Fibroblast of skin of back (primary cell): ENCODE measurements around the gene C3orf70.

ENCODE experiments used
- DNase-seq: peaks from one replicate; pipeline ENCODE4 v3.0.0-alpha.2; 2013

C3orf70 gene

DNA sequence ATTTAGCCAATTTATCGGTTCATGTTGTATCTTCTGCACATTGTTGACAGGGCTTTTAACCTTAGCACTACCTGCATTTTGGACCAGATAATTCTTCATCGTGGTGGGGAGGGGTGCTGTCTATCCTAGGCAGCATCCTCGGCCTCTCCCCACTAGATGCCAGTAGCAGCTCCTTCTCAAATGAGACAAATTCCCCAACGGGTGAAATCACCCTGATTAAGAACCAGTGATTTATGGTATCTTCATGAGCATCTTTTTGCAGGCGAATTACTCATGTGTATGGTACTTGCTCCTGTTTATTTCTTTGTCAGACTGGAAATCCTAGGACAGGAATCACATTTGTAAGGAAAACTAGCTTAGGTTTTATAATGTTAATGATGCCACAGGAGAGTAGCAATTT lies 68.0 kb downstream of the C3orf70 start:
- DNase-seq: peak; percentile 63

DNA sequence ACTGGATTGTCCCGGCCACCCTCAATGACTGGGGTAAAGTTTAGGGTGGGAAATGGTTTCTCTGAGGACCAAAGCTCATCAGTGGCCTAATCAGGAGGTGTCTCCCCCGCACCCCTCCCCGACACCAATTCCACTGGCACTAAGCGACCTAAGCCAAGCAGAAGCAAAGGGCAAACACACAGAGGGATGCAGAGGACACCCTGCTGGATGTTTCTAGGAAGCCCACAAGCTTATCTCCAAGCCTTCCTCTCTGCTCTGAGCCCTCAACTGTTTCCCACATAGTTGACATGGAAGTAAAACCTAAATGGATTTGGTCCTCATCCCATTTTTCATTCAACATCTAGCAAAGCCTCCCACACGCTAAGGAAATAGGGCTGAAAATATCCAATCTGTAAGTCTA lies 68.5 kb downstream of the C3orf70 start:
- DNase-seq: no peak

DNA sequence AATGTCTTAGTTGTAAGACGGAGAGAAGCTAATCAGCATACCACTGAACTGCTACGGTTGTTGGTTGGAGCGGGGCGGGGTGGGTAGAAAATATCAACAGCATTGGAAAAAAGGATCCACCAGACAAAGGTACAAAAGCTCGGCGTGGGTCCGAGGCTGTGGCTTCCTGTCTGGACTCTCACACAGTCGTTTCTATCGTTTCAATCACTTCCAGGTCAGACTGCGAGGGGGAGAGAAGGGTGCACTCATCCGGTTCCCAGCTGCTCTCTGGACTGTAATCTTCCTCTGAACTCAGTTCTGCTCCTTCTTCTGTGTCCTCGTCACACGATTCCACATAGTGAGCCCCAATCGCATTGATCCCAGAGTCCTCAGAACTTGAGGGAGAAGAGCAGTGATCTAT lies 70.0 kb downstream of the C3orf70 start:
- DNase-seq: no peak

DNA sequence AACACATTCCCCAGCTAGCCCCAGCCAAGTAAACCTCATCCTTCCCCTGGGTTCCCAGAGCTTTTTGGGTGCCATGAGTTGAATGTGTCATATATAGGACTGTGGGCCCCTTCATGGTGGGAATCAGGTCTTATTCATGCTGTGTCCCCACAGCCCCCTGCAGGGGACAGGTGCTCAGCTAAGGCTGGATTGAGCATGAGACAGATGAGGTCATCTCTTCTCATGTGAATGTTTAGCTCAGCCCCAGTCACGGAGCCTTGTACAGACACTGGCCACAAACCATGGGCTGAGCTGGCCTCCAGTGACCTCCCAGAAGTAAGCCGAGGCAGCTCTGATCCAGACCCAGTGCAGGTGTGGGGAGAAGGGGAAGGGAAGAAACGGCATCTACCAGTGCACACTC lies 70.7 kb downstream of the C3orf70 start:
- DNase-seq: no peak

DNA sequence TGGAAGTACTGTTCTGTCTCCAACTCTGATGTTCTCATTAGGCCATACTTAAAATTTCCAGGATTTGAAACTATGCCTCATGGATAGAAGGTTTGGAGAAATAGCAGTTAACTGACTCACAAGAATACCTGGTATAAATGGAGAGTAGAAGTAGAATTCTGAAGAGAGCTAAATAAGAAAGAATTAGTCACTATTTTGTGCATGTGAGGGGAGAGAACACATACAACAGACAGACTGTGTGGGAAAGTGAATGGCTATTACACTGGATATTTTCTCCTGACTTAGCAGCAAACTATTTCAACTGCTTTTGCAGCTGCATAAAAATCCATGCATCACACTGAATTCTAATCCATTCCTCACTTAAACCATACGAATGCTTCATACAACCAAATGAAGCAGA lies 71.3 kb downstream of the C3orf70 start:
- no peak for DNase-seq

DNA sequence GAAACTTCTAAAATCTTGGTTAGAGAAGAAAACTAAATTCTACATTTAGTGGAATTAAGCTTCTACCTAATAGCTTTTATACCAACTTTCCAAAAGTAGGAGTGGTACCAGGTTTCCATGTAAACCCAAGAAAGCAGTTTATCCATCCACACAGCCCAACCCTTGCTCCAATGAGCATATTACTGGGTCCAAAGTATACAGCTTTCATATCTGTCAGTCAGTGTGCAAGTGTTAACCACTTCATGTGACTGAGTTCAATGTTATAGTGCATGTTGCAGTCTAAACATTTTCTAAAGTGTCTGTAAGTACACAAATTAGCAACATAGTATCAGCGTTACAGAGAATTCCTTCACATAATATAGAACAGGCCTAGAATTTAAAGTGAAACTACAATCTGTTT lies 73.2 kb downstream of the C3orf70 start:
- no peak for DNase-seq

DNA sequence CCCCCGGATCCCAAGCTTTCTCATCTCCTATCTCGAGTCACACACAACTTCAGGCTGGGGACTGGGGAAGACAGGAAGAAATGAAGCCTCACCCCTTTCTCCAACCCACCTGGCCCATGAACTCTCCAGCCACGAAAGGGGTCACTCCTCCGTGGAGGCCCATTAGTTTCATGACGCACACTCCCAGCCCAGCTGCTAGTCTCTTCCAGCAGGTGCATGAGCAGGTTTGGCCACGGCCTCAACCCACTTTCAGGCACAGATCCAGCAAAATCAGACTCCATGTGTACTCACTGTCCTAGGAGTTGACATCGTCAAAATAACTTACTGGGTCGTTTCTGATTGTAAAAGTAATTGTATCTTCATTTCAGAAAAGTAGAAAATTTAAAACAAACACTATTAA lies 76.6 kb downstream of the C3orf70 start:
- DNase-seq: no peak

DNA sequence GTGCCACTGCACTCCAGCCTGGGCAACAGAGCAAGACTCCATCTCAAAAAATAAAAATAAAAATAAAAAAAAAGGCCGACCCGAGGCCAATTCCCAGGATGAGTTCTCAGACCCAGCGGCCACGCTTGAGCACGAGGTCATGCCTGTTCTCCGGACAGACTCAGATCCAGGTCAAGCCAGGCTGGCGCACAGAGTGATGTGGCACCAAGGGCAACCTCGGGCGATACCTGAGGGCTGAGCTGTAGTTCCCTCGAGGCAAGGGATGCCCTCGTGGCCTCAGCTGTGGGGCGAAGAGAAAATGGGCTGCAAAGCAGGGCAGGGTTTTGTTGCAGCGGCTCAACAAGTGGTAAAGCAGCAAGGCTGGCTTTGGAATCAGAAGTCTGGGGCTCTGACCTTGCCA lies 77.3 kb downstream of the C3orf70 start:
- no peak for DNase-seq

DNA sequence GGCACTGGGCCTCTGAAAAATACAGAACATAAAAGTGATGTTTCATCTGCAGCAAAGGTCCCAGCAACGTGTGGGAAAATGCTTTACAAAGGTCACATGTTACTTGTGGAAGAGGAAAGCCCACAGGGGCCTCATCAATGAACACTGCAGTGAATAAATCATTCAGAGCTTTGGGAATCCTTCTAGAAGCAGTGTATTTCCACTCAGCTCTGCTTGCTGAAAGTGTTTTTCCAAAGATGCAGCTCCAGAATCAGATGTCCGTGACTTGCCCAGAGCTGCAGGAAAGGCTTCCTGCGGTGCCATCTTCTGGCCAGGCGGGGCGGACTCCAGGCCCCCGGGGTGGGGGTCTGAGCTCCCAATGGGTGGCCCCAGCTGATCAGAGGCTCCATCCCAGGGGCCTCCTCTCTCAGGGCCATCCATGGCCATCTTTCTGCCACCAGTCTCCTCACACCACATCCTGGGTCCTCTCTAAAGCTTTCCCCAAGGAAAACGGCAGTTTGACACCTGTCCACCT lies 81.5 kb downstream of the C3orf70 start:
- DNase-seq: no peak

DNA sequence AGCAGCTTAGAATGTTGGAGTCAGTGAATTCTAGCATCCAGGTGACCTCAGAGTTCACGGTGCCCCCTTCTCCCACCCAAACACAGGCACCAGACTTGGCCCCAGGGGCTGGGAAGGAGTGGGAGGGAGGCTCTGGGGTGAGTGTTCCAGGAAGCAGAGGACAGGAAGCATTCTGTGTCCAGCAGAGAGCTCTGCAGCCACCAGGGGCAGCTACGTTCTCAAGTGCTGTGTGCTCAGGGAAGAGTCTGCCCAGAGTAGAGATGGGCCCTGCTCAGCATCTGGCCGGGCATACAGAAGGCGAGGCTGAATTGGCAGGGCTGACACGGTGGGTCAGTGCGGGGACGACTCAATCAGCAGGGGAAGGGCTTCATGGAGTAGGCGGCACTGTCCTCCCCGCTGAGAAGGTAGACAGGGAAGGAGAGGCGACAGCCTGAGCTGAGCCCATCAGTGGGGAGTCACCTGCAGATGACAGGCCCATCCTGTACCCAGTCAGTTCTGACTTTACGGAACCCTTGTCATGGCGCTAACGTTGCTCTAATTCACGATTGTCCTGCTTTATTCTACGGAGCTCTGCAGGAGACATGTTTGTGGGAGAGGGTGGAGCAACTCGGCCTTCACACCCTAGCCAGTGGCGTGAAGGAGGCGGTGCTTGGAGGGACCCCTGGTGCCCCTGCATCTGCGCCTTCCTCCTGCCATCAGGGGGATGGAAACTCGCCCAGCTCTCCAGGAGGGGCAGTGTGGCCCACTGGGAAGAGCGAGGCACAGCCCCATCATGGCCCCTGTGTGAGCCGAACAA lies 82.2 kb downstream of the C3orf70 start:
- peak; percentile 40 for DNase-seq

DNA sequence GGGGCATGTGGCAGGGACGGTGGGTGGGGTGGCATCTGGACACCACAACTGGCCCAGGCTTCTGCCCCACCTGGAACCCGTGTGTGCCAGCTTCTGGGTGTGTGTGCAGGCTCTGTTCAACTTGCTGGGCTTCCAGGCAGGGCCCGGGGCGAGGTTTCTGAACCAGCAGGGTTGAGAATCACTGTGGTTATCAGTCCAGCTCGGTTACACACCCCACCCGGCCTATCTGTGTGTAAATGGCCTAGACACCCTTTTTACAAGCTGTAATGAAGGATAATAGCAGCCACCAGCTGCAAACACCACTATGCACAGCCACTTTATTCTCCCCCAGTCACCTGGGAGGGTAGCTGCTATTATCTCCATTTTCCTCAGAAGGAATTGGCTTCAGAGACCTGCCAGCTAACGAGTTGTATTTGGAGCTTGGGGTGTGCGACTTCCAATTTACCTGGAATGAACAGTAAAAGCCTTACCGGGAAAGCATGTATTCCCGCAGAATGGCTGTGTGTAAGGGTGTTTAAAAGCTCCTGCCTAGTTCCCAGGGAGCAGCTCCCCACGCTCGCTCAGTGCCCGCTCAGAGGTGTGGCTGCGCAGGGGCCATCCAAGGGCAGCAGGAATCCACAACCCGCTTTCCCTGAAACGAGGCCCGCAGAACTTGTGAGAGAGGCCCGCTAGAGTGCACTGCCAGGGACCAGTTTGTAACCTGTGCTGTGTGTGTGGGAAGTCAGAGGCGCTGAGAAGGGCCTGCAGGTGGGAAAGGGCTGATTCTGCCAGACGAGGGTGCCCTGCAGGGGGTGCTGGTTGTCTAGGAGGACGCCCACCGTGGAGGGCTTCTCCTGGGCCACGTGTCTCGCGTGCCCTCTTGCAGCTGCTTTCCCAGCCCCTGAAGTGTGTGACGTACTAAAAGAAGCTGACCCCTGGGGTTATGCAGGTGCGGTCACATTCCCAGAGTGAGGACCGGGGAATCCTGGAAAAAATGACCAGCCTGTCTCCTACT lies 83.5 kb downstream of the C3orf70 start:
- DNase-seq: no peak

DNA sequence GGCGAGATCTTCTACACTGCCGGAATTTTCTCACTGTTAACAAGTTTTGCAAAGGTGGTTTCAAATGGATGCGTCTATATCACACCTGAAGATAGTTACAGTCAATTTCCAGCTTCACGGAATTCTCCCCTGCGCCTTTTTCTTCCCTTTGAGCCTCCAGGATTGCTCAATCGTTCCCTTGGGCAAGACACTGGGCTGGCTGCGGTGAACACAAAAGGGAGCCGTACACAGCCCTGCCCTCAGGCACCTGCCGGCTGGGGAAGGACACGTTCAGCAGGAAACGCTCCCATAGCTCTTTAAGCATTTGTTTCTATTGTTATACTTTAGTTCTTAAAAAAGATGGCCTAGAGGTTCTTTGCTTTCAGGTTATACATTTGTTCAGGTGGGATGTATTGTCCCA lies 85.7 kb downstream of the C3orf70 start:
- DNase-seq: no peak

DNA sequence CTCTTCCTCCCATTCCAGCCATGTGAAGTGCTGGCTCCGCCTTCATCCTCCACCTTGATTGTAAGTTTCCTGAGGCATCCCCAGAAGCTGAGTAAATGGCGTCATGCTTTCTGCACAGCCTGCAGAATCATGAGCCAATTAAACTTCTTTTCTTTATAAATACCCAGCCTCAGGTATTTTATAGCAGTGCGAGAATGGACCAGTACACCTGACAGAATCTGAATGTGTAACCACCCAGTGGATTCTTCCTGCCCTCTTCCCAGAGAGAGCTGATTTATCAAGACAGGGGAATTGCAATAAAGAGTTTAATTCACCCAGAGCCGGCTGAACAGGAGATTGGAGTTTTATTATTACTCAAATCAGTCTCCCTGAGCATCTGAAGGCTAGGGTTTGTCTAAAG lies 86.6 kb downstream of the C3orf70 start:
- no peak for DNase-seq

DNA sequence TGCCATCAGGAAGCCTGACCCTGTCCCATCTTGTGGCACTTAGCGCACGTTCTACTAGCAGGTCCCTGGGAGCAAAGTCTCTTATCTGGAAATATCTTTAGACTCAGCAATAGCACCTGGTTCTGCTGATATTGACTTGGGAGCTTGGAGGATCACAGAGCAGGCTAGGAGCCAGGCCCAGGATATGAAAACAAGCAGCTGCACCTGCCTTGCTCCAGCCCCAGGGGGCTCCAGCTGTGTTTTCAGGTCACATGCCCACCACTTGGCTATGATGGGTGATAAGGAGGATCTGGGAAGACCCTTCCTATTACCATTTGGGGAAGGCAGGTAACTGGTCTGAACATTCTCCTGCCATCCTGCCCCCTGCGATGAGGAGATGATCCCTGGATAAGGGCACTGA lies 87.8 kb downstream of the C3orf70 start:
- no peak for DNase-seq

DNA sequence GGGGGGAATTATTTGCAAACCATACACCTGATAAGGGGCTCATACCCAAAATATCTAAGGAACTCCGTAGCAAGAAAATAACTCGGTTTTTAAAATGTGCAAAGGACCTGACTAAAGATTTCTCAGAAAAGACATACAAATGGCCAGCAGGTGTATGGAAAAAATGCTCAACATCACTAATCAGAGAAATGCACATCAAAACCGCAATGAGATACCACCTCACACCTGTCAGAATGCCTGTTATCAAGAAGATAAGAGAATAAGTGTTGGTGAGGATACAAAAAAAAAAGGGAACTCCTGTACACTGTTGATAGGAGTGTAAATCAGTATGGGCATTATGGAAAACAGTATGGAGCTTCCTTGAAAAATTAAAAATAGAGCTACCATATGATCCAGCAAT lies 89.4 kb downstream of the C3orf70 start:
- no peak for DNase-seq

DNA sequence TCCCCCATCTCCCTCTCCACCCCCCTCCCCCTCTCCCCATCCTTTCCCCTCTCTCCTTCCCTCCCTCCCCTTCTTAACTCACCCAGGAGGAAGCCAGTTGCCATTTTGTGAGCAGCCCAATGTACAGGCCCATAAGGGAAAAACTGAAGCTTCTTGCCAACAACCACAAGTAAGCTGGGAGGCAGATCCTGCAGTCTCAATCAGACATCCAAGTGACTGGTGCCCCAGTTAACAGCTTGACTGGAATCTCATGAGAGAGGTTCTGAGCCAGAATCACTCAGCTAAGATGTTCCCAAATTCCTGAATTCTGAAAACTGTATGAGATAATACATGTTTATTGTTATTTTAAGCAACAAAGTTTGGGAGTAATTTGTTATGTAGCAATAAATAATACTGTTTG lies 90.7 kb downstream of the C3orf70 start:
- no peak for DNase-seq

DNA sequence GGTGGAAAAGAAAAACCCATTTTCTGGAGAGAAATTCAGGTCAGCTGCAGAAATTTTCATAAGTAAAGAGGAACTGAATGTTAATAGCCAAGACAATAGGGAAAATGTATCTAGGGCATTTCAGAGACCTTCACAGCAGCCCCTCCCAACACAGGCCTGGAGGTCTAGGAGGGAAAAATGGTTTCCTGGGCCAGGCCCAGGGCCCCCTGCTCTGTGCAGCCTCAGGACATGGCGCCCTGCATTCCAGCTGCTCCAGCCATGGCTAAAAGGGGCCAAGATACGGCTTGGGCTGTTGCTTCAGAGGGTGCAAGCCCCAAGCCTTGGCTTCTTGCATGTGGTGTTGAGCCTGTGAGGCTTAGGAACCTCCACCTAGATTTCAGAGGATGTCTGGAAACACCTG lies 92.2 kb downstream of the C3orf70 start:
- no peak for DNase-seq

DNA sequence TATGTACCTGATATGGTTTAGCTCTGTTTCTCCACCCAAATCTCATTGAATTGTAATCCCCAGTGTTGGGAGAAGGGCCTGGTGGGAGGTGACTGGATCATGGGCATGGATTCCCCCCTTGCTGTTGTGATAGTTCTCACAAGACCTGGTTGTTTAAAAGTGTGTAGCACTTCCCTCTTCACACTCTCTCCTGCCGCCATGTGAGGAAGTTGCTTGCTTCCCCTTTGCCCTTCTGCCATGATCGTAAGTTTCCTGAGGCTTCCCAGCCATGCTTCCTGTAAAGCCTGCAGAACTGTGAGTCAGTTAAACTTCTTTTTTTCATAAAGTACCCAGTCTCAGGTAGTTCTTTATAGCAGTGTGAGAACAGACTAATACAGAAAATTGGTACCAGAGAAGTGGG lies 93.1 kb downstream of the C3orf70 start:
- no peak for DNase-seq

DNA sequence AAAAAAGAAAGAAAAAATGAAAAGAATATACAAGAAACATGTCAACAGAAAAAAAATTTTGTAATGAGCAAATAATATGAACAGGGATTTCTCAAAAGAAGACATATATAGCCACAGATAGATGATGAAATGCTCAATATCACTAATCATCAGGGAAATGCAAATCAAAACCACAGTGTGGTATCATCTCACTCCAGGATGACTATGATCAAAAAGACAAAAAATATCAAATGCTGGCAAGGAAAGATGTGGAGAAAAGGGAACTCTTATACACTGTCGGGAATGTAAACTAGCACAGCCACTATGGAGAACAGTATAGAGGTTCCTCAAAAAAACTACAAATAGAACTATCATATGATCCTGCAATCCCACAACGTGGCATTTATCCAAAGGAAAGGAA lies 94.1 kb downstream of the C3orf70 start:
- no peak for DNase-seq

DNA sequence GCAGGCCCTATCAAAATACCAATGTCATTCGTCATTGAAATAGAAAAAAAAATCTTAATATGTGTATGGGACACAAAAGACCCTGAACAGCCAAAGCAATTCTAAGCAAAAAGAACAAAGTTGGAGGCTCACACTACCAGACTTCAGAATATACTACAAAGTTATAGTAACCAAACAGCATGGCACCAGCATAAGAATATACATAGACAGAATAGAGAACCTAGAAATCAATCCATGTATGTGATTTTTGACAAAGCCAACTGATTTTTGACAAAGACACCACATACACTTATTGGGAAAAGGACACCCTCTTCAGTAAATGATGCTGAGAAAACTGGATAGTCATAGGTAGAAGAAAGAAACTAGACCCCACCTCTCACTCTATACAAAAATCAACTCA lies 95.0 kb downstream of the C3orf70 start:
- DNase-seq: no peak

DNA sequence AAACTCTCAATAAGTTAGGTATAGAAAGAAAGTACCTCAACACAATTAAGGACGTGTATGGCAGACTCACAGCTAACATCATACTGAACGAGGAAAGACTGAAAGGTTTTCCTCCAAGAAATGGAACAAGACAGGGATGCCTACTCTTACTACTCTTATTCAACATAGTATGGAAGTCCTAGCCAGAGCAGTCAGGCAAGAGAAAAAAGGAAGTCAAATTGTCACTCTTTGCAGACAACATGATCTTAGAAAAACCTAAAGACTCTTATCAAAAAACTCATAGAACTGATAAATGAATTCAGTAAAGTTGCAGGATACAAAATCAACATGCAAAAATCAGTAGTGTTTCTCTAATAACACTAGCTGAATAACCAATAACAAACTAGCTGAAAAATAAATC lies 96.0 kb downstream of the C3orf70 start:
- no peak for DNase-seq

DNA sequence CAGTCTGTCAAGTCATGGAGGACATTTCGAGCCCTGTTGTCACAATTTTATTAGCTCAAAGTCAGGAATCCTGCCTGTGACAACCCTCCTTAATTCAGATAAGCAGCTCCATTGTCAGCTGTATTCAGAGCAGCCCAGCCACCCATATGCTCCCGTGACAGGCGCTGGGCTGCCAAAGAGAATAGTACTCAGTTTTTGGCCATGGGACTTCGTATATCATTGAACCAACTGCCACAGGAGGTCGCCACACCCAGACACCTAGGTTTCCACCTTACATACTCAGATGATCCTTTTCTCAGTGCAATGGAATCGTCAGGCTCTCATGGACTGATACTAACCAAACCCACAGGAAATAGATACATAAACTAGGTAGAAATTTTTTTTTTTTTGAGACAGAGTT lies 100.2 kb downstream of the C3orf70 start:
- no peak for DNase-seq

DNA sequence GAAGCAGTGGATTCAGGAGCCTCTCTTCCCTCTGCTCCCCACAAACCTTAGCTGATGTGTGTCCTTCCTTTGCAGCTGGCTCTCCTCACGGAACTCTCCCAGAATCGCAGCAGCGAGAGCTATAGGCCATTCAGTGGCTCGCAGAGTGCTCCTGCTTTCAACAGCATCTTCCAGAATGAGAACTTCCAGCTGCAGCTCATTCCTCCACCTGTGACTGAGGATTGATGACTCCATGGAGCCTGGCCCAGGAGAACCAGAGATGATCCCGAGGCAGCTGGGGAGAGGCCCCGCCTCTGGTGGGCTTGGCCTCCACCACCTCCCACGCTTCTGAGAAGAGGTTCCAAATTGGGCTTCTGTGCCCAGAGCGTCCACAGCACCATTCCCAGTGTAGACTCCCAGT lies 101.1 kb downstream of the C3orf70 start:
- no peak for DNase-seq

DNA sequence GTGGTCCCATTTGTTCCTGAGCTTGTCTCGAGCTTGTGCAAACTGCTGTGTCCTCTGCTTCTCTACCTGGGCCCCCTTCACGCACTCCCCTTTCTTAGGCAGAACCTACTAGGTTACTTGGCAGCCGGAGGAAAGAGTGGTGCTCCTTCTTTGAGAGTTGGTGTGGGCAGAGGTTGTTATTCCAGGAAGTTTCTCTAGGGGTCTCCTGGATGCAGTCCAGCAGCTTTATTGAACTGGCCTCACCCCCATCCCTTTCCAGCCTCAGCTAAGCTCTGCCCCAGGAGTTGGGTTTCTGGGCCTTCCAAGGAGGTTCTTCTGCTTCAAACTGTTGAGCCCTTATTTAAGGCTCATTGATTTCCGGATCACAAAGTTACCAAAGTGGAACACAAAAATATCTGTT lies 103.2 kb downstream of the C3orf70 start:
- no peak for DNase-seq
